ENCODE data around the gene LRRC4C. TPM values are rescaled to one million over a fixed set of nuclear protein-coding genes. Genes with fewer than 3 reads are reported as not detected.

Gene LRRC4C
- total and polyA plus RNA-seq, 12 donors = 0.15 to 0.93 (median 0.40) TPM

DNA sequence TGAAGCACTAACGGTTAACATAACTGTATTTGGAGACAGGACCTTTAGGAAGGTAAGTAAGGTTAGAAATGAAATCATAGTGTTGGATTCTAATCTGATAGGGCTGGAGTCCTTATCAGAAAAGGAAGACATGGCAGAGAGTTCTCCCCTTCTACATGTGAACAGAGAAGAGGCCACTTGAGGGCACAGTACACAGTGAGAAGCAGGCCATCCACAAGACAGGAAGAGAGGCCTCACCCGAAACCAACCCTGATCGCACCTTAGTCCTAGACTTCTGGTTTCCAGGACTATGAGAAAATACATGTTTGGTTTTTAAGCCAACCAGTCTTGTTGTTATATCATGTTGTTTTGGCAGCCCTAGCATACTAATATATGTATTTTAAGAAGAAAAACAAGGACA, 170.0 kb downstream of the LRRC4C start:
- H3K27ac ChIP-seq = no peak overlapping the region
- H3K9me3 ChIP-seq = no peaks in the 10 kb centered on the region
- no peak overlapping the region for H3K4me3 ChIP-seq
- TF ChIP-seq, protein P1, sequence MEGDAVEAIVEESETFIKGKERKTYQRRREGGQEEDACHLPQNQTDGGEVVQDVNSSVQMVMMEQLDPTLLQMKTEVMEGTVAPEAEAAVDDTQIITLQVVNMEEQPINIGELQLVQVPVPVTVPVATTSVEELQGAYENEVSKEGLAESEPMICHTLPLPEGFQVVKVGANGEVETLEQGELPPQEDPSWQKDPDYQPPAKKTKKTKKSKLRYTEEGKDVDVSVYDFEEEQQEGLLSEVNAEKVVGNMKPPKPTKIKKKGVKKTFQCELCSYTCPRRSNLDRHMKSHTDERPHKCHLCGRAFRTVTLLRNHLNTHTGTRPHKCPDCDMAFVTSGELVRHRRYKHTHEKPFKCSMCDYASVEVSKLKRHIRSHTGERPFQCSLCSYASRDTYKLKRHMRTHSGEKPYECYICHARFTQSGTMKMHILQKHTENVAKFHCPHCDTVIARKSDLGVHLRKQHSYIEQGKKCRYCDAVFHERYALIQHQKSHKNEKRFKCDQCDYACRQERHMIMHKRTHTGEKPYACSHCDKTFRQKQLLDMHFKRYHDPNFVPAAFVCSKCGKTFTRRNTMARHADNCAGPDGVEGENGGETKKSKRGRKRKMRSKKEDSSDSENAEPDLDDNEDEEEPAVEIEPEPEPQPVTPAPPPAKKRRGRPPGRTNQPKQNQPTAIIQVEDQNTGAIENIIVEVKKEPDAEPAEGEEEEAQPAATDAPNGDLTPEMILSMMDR (IDR thresholded peaks at IDR 0.05) = no peak
- no peaks in the 10 kb centered on the region for H3K36me3 ChIP-seq
- whole genome bisulfite sequencing, 2 donors = 84 to 90% methylated on average over 3 of the region's 3 CpGs
- DNase-seq (no peak), ATAC-seq (no peak)
- H3K4me1 ChIP-seq = no peaks in the 10 kb centered on the region
- intact Hi-C loops (cut with DNase I) = no loop called here
- H3K27me3 ChIP-seq = no peaks in the 10 kb centered on the region

DNA sequence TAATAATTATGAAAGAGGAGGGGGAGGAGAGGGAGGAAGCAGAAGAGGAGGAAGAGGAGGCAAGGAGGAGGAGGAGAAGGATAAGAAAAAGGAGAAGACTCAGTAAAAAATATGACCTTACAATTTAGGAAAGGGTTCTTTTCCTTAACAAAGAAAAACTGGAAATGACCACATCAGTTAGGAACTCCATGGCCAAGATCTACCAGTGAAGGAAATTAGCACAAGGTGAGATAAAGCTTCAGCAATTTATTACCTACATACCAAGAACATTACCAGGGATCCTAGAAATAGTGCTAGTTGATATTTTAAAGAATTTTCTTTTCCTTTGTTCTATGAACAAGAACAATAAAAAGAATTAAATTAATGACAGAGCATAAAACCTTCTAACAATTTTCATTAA, 172.7 kb downstream of the LRRC4C start:
- no peak for DNase-seq
- Histone ChIP-seq H3K27me3 (no peaks in the 10 kb centered on the region), H3K27ac (no peak overlapping the region), H3K4me3 (no peak overlapping the region), H3K9me3 (no peaks in the 10 kb centered on the region), H3K4me1 (no peaks in the 10 kb centered on the region), H3K36me3 (no peaks in the 10 kb centered on the region)
- TF ChIP-seq, protein P1 (IDR thresholded peaks at IDR 0.05) = no peak
- intact Hi-C loops (cut with DNase I) = no loop called here
- no peak for ATAC-seq

DNA sequence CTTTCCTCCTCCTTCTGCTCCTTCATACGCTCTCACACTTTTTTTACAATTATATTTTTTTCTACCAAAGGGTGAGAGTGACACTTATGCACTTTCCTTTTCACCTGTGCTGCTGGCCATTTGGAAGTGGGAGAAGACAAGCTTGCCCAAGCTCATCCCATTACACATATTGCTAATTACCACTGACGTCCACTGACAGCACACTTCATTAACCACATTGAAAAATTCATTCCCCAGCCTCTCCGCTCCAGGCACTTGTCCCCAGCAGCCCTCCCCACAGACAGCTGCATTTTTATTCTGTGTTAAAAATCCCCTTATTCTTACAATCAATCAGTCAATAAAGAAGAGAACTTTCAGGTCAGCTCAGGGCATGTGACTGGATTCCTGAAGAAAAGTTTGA, 175.1 kb downstream of the LRRC4C start:
- ATAC-seq = no peak
- Histone ChIP-seq H3K36me3 (no peaks in the 10 kb centered on the region), H3K9me3 (no peaks in the 10 kb centered on the region), H3K27ac (no peak overlapping the region), H3K4me3 (no peak overlapping the region), H3K27me3 (no peaks in the 10 kb centered on the region), H3K4me1 (peaks cover 0 to 3% (median 0%) of the 10 kb centered on the region in 9 donors)
- TF ChIP-seq, protein P1 (IDR thresholded peaks at IDR 0.05) = no peak
- DNase-seq = no peak
- intact Hi-C loops (cut with DNase I) = no loop called here
- 83 to 84% methylated on average over 3 of the region's 3 CpGs for WGBS, 2 donors

DNA sequence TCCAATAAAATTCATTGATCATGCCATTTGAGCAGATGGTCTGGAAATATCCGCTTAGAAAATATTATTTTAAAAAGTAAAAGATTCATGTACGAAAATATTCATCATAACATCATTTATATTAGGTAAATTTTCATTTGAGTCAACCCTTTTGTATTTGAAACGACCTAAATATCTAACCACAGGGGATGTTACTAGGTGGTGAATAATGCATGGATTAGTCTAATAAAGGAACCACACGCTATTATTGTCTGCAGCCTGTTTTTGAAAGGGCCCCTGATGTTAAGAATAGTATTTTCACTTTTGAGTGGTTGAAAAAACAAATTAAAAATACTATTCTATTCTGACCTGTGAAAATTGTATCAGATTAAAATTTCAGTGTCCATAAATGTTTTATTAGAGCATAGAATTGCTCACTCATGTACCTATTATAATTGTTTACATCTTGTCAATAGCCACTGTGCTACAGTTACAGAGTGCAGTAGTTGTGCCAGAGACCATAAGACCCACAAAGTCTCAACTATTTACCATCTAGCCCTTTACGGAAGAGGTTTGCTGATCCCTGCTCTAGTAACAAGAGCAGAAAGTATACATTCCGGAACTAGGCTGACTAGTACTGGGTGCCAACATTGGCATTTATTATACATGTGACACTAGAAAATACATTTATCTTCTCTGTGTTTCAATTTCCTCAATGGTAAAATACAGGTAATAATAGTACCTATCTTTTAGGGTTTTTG, 176.1 kb downstream of the LRRC4C start:
- no peaks in the 10 kb centered on the region for H3K27me3 ChIP-seq
- no peak overlapping the region for H3K27ac ChIP-seq
- no peaks in the 10 kb centered on the region for H3K9me3 ChIP-seq
- intact Hi-C loops (cut with DNase I) = no loop called here
- H3K4me1 ChIP-seq = peaks cover 0 to 3% (median 0%) of the 10 kb centered on the region in 9 donors
- WGBS, 2 donors = 83 to 89% methylated on average over 6 of the region's 6 CpGs
- no peak overlapping the region for H3K4me3 ChIP-seq
- H3K36me3 ChIP-seq = no peaks in the 10 kb centered on the region
- ATAC-seq = no peak
- no peak for DNase-seq
- TF ChIP-seq, protein P1 (IDR thresholded peaks at IDR 0.05) = no peak
